MM.1S (cell line): ENCODE results near the gene CD81.

Experiments used
- DNase-seq: peaks from one replicate; pipeline ENCODE4 v3.0.0-alpha.2; 2015
- H2AFZ ChIP-seq: fragments of 300-600 bp; sonication (generic); 2 replicates; pipeline ENCODE4 v1.6.0; 2016; ENCODE audit warnings: antibody characterized with exemption, low read length
- H3F3A ChIP-seq: fragments of 300-600 bp; sonication (generic); 2 replicates; pipeline ENCODE4 v1.6.1; 2016; ENCODE audit warnings: mild to moderate bottlenecking, antibody characterized with exemption, low read length, moderate library complexity, mixed read lengths; ENCODE audit not compliant: insufficient read depth
- H3K27ac ChIP-seq: fragments of 300-600 bp; sonication (generic); 2 replicates; pipeline ENCODE4 v1.5.1; 2016; ENCODE audit warnings: mild to moderate bottlenecking, low read length
- H3K27me3 ChIP-seq: fragments of 300-600 bp; sonication (generic); replicated peaks from 2 replicates; pipeline ENCODE4 v1.6.0; 2016; ENCODE audit warnings: low read length; ENCODE audit not compliant: insufficient read depth
- H3K36me3 ChIP-seq: fragments of 300-600 bp; sonication (generic); replicated peaks from 2 replicates; pipeline ENCODE4 v1.6.1; 2016; ENCODE audit warnings: mild to moderate bottlenecking, low read length, mixed read lengths; ENCODE audit not compliant: insufficient read depth
- H3K4me1 ChIP-seq: fragments of 300-600 bp; sonication (generic); 2 replicates; pipeline ENCODE4 v1.6.1; 2016; ENCODE audit warnings: low read length, mixed read lengths
- H3K4me2 ChIP-seq: fragments of 300-600 bp; sonication (generic); 2 replicates; pipeline ENCODE4 v1.6.0; 2016; ENCODE audit warnings: low read depth, low read length
- H3K4me3 ChIP-seq: fragments of 300-600 bp; sonication (generic); 2 replicates; pipeline ENCODE4 v1.5.1; 2016; ENCODE audit warnings: low read length, mixed read lengths
- H3K79me2 ChIP-seq: fragments of 300-600 bp; sonication (generic); 2 replicates; pipeline ENCODE4 v1.6.1; 2016; ENCODE audit warnings: mixed run types, low read length, mixed read lengths
- H3K9ac ChIP-seq: fragments of 300-600 bp; sonication (generic); 2 replicates; pipeline ENCODE4 v1.6.1; 2016; ENCODE audit warnings: low read length, mixed read lengths
- H3K9me2 ChIP-seq: fragments of 300-600 bp; sonication (generic); replicated peaks from 2 replicates; pipeline ENCODE4 v1.6.1; 2016; ENCODE audit warnings: mild to moderate bottlenecking, low read length, mixed read lengths; ENCODE audit not compliant: insufficient read depth
- H3K9me3 ChIP-seq: fragments of 300-600 bp; sonication (generic); replicated peaks from 2 replicates; pipeline ENCODE4 v1.6.1; 2016; ENCODE audit warnings: mild to moderate bottlenecking, low read length, mixed read lengths; ENCODE audit not compliant: insufficient read depth
- H4K20me1 ChIP-seq: fragments of 300-600 bp; sonication (generic); 2 replicates; pipeline ENCODE4 v1.6.1; 2016; ENCODE audit warnings: mild to moderate bottlenecking, low read length, moderate library complexity, mixed read lengths; ENCODE audit not compliant: insufficient read depth
- CTCF ChIP-seq: fragments of 300-600 bp; sonication (generic); IDR thresholded peaks from 2 replicates; pipeline ENCODE4 v1.5.1; 2016; ENCODE audit warnings: antibody characterized with exemption, low read length, mixed read lengths
- EZH2 ChIP-seq: fragments of 300-600 bp; sonication (generic); optimal IDR thresholded peaks from 2 replicates; pipeline ENCODE3; 2017; ENCODE audit warnings: low read depth, mild to moderate bottlenecking, antibody characterized with exemption, low read length, mixed read lengths
- EZH2phosphoT487 ChIP-seq: fragments of 300-600 bp; sonication (generic); IDR thresholded peaks from 2 replicates; pipeline ENCODE4 v1.6.1; 2018; ENCODE audit warnings: antibody characterized with exemption, low read length

Gene CD81

GRCh38 chr11:2387266-2387987 lies 10.3 kb downstream of the CD81 start:
- no peaks in the 10 kb centered on the region for H3K36me3 ChIP-seq
- H4K20me1 ChIP-seq = no peaks in the 10 kb centered on the region
- no peak overlapping the region for H3K4me2 ChIP-seq
- H3K9me2 ChIP-seq = no peaks in the 10 kb centered on the region
- H3K4me3 ChIP-seq = no peak overlapping the region
- no peaks in the 10 kb centered on the region for H3K9me3 ChIP-seq
- H3F3A ChIP-seq = no peaks in the 10 kb centered on the region; the same call in 1 of the 2 replicates
- peaks cover 25% of the 10 kb centered on the region for H3K4me1 ChIP-seq
- H3K79me2 ChIP-seq = no peaks in the 10 kb centered on the region
- peak overlapping the region; percentile 41; the same call in 1 of the 2 replicates for H3K27ac ChIP-seq
- H3K27me3 ChIP-seq = peaks cover 26% of the 10 kb centered on the region
- TF ChIP-seq EZH2phosphoT487 = no peak
- peak overlapping the region; percentile 19; the same call in 1 of the 2 replicates for H2AFZ ChIP-seq
- no peak overlapping the region for H3K9ac ChIP-seq
- DNase-seq = peak; percentile 44

- peaks cover 18% of the 10 kb centered on the region for H3K27me3 ChIP-seq
- H3K9me3 ChIP-seq = no peaks in the 10 kb centered on the region
- no peak for DNase-seq
- H2AFZ ChIP-seq = no peak overlapping the region
- no peak overlapping the region for H3K4me2 ChIP-seq
- H3K79me2 ChIP-seq = no peaks in the 10 kb centered on the region
- peaks cover 25% of the 10 kb centered on the region for H3K4me1 ChIP-seq
- H3K36me3 ChIP-seq = no peaks in the 10 kb centered on the region
- H3K9ac ChIP-seq = no peak overlapping the region
- no peak overlapping the region for H3K27ac ChIP-seq
- no peak overlapping the region for H3K4me3 ChIP-seq
- no peaks in the 10 kb centered on the region; the same call in 1 of the 2 replicates for H3F3A ChIP-seq
- no peak for TF ChIP-seq EZH2
- no peak; the same call in 1 of the 2 replicates for TF ChIP-seq CTCF
- no peak for TF ChIP-seq EZH2phosphoT487
- H4K20me1 ChIP-seq = no peaks in the 10 kb centered on the region
- H3K9me2 ChIP-seq = no peaks in the 10 kb centered on the region
These were observed 11.6 kb downstream of the CD81 start for GRCh38 chr11:2388431-2389376.

- no peaks in the 10 kb centered on the region for H3F3A ChIP-seq
- no peaks in the 10 kb centered on the region for H3K36me3 ChIP-seq
- no peaks in the 10 kb centered on the region for H3K9me2 ChIP-seq
- H3K4me3 ChIP-seq = no peak overlapping the region
- H2AFZ ChIP-seq = no peak overlapping the region
- no peak overlapping the region for H3K9ac ChIP-seq
- H3K27ac ChIP-seq = no peak overlapping the region
- H3K4me1 ChIP-seq = peaks cover 25% of the 10 kb centered on the region
- TF ChIP-seq EZH2phosphoT487 = no peak
- 0 out of 2 replicates have a peak, but pooled peaks have one; percentile 8 for TF ChIP-seq CTCF
- H4K20me1 ChIP-seq = no peaks in the 10 kb centered on the region
- H3K27me3 ChIP-seq = peaks cover 25% of the 10 kb centered on the region
- no peak overlapping the region for H3K4me2 ChIP-seq
- DNase-seq = no peak
- H3K9me3 ChIP-seq = no peaks in the 10 kb centered on the region
- H3K79me2 ChIP-seq = no peaks in the 10 kb centered on the region
These were observed 12.4 kb downstream of the CD81 start for GRCh38 chr11:2389377-2390026.
